Measurements from ENCODE around the gene CDK14. TPM values are rescaled to one million over a fixed set of nuclear protein-coding genes. Genes with fewer than 3 reads are reported as not detected.

The CDK14 gene
- total and polyA plus RNA-seq, 2 donors (not counting 1 experiment from before 2014, with no cell fraction given): 42.1 to 167 TPM

- Mint-ChIP-seq H3K4me3 (no peak overlapping the region), H3K4me1 (peaks cover 3% of the 10 kb centered on the region), H3K9me3 (ENCODE audit: insufficient read depth) (no peaks in the 10 kb centered on the region), H3K27me3 (no peaks in the 10 kb centered on the region), H3K27ac (no peak overlapping the region)
- Histone ChIP-seq H3K79me2 (ENCODE audit: control insufficient read depth, insufficient read depth, low read length) (peaks cover 11% of the 10 kb centered on the region), H3K4me2 (replicated peaks; ENCODE audit: low read depth, low read length, poor library complexity, severe bottlenecking) (no peak overlapping the region), H3K27ac (ENCODE audit: low read length in 2 of 2) (no peak overlapping the region), H3K4me3 (ENCODE audit: control extremely low read depth in 1 of 5, extremely low read depth in 1 of 5, insufficient read depth in 1 of 5, low read depth in 2 of 5, low read length in 4 of 5) (no peak overlapping the region), H2AFZ (ENCODE audit: insufficient read depth, low read depth, low read length, poor library complexity, severe bottlenecking) (no peak overlapping the region), H3K36me3 (replicated peaks in 1 of 2; ENCODE audit: control extremely low read depth in 1 of 2, control insufficient read depth in 1 of 2, extremely low read depth in 1 of 2, insufficient read depth in 2 of 2, low read length in 1 of 2) (peaks cover 0 to 6% of the 10 kb centered on the region in 2 experiments), H3K9me3 (ENCODE audit: control extremely low read depth in 1 of 3, control insufficient read depth in 2 of 3, insufficient read depth in 1 of 3, low read length in 2 of 3) (peaks cover 0 to 4% (median 3%) of the 10 kb centered on the region in 3 donors), H3K4me1 (ENCODE audit: control insufficient read depth in 2 of 2, insufficient read depth in 2 of 2, low read length in 2 of 2) (no peaks in the 10 kb centered on the region), H3K9ac (ENCODE audit: low read length) (no peak overlapping the region), H3K27me3 (replicated peaks in 1 of 4; ENCODE audit: control extremely low read depth in 1 of 4, control insufficient read depth in 3 of 4, insufficient read depth in 4 of 4, low read length in 3 of 4) (no peaks in the 10 kb centered on the region), H4K20me1 (ENCODE audit: control insufficient read depth, insufficient read depth, low read length, poor library complexity, severe bottlenecking) (peaks cover 7% of the 10 kb centered on the region)
- WGBS (ENCODE audit: insufficient coverage): 87% methylated on average over 3 of the region's 5 CpGs
- intact Hi-C loops (cut with micrococcal nuclease): no loop called here
- no peak for DNase-seq
- no peak for ATAC-seq (ENCODE audit: low read depth)
- ChIA-PET POLR2A (no interaction called here), CTCF (no interaction called here)
- TF ChIP-seq EZH2 (IDR thresholded peaks at IDR 0.05; ENCODE audit: borderline replicate concordance, insufficient read depth, low read depth, low read length, poor library complexity, severe bottlenecking): no peak
- TF ChIP-seq, protein P1, sequence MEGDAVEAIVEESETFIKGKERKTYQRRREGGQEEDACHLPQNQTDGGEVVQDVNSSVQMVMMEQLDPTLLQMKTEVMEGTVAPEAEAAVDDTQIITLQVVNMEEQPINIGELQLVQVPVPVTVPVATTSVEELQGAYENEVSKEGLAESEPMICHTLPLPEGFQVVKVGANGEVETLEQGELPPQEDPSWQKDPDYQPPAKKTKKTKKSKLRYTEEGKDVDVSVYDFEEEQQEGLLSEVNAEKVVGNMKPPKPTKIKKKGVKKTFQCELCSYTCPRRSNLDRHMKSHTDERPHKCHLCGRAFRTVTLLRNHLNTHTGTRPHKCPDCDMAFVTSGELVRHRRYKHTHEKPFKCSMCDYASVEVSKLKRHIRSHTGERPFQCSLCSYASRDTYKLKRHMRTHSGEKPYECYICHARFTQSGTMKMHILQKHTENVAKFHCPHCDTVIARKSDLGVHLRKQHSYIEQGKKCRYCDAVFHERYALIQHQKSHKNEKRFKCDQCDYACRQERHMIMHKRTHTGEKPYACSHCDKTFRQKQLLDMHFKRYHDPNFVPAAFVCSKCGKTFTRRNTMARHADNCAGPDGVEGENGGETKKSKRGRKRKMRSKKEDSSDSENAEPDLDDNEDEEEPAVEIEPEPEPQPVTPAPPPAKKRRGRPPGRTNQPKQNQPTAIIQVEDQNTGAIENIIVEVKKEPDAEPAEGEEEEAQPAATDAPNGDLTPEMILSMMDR (IDR thresholded peaks at IDR 0.05): no peak
Observed at GRCh38 chr7:91030680-91031380, 434.7 kb downstream of the CDK14 start.

- TF ChIP-seq EZH2 (IDR thresholded peaks at IDR 0.05; ENCODE audit: borderline replicate concordance, insufficient read depth, low read depth, low read length, poor library complexity, severe bottlenecking): no peak
- TF ChIP-seq, protein P1 (IDR thresholded peaks at IDR 0.05): no peak
- Mint-ChIP-seq H3K9me3 (ENCODE audit: insufficient read depth) (no peaks in the 10 kb centered on the region), H3K27ac (no peak overlapping the region), H3K4me1 (peaks cover 3% of the 10 kb centered on the region), H3K4me3 (no peak overlapping the region), H3K27me3 (no peaks in the 10 kb centered on the region)
- H3K9ac ChIP-seq (ENCODE audit: low read length): no peak overlapping the region
- WGBS (ENCODE audit: insufficient coverage): 75% methylated on average over 4 of the region's 4 CpGs
- H3K36me3 ChIP-seq (replicated peaks in 1 of 2; ENCODE audit: control extremely low read depth in 1 of 2, control insufficient read depth in 1 of 2, extremely low read depth in 1 of 2, insufficient read depth in 2 of 2, low read length in 1 of 2): peaks cover 0 to 3% of the 10 kb centered on the region in 2 experiments
- H3K4me2 ChIP-seq (replicated peaks; ENCODE audit: low read depth, low read length, poor library complexity, severe bottlenecking): no peak overlapping the region
- peaks cover 11% of the 10 kb centered on the region for H3K79me2 ChIP-seq (ENCODE audit: control insufficient read depth, insufficient read depth, low read length)
- no peak overlapping the region for H2AFZ ChIP-seq (ENCODE audit: insufficient read depth, low read depth, low read length, poor library complexity, severe bottlenecking)
- POLR2A ChIA-PET: no interaction called here
- intact Hi-C loops (cut with micrococcal nuclease): no loop called here
- DNase-seq: no peak
- no peak overlapping the region for H3K4me3 ChIP-seq (ENCODE audit: control extremely low read depth in 1 of 5, extremely low read depth in 1 of 5, insufficient read depth in 1 of 5, low read depth in 2 of 5, low read length in 4 of 5)
- H3K27ac ChIP-seq (ENCODE audit: low read length in 2 of 2): no peak overlapping the region
- peaks cover 0 to 4% (median 3%) of the 10 kb centered on the region in 3 donors for H3K9me3 ChIP-seq (ENCODE audit: control extremely low read depth in 1 of 3, control insufficient read depth in 2 of 3, insufficient read depth in 1 of 3, low read length in 2 of 3)
- no peaks in the 10 kb centered on the region for H3K4me1 ChIP-seq (ENCODE audit: control insufficient read depth in 2 of 2, insufficient read depth in 2 of 2, low read length in 2 of 2)
- CTCF ChIA-PET: interaction anchor here (1.8 to 3.9 kb wide), 4 partner anchors 323 to 576 kb away, joined by 5 to 64 read pairs (median 21); no protein-coding TSS in a partner anchor
- H4K20me1 ChIP-seq (ENCODE audit: control insufficient read depth, insufficient read depth, low read length, poor library complexity, severe bottlenecking): peaks cover 7% of the 10 kb centered on the region
- no peak for ATAC-seq (ENCODE audit: low read depth)
- no peaks in the 10 kb centered on the region for H3K27me3 ChIP-seq (replicated peaks in 1 of 4; ENCODE audit: control extremely low read depth in 1 of 4, control insufficient read depth in 3 of 4, insufficient read depth in 4 of 4, low read length in 3 of 4)
Observed at GRCh38 chr7:91031757-91032156, 435.6 kb downstream of the CDK14 start.
